NCI-H345 treated with DMSO at 0.1 percent for 48 hours (cell line): ENCODE results near the gene KRT1.
"Not testable (repeated sequence)": the region's sequence is repeated elsewhere in the genome, so short reads cannot be mapped to it uniquely, and the experiment has no call there.

ENCODE experiments used
- DNase-seq: peaks from one replicate; lab custom pipeline; 2025; ENCODE audit not compliant: unreplicated experiment; lab: John Stamatoyannopoulos, UW

The KRT1 gene

GRCh38 chr12:52680363-52680762 is at the start of gene KRT1:
Gene KRT1, minus strand, starts transcription at chr12:52680407. Its CDS starts 59 bp downstream, at chr12:52680348.
- DNase-seq, result no peak

- DNase-seq, result no peak
Measured at GRCh38 chr12:52729147-52729546, 48.9 kb upstream of the KRT1 start.

DNA sequence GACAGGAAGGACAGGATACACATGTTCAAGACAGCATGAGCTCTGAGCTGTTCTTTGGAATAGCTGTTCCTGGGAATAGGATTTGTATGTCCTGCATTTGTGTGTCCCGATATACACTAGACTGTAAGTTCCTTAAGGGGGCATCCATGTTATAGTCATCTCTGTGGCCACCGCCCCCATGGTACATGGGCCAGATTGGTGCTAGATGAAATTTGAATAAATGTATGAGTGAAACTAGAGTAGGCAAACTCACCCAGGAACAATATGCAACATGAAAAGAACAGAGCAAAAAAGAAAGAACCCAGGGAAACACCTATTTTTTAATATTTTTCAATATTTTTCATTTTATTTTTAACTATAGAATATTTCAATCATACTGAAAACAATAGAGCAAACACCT is 48.2 kb upstream of the KRT1 start:
- DNase-seq, result no peak

GRCh38 chr12:52727037-52727436 is 46.8 kb upstream of the KRT1 start:
- no peak for DNase-seq

GRCh38 chr12:52726451-52726850 is 46.2 kb upstream of the KRT1 start:
- DNase-seq, result no peak

DNA sequence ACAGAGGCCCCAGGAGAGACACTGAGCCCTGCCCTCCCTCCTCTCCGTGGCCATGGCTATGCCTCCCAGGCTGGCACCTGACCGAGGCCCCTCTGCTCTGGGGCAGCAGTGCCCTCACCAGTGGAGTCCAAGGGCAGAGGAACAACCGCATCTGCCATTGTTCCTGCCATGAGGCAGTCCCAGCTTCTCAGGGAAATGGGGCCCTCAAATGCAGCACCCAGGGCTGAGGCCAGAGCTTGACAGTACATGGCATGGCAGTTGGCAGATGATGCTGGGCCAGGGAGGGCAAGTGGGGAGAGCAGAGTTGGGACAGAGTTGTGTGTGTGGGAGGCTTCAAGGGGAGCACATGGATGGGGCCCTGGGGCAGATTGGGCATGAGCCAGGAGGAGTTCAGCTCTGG is 44.2 kb upstream of the KRT1 start:
- DNase-seq, result no peak

DNA sequence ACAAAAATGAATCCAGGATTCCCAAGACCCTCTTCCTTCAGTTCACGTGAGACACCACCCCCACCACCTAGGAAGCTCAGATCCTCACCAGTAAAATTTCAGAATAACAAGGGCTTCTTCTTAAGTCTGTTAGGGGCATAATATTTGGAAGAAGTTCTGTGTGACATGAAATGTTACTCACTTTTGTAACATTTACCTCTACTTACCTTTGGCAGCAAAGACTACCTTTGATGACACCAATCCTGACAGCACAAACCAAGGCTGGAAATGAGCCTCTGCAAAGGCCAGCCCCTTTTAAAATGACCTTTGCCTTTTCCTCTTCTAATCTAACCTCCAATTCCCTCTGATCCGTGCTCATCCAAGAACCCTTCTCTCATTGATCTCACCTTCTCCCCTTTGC is 42.5 kb upstream of the KRT1 start:
- no peak for DNase-seq

DNA sequence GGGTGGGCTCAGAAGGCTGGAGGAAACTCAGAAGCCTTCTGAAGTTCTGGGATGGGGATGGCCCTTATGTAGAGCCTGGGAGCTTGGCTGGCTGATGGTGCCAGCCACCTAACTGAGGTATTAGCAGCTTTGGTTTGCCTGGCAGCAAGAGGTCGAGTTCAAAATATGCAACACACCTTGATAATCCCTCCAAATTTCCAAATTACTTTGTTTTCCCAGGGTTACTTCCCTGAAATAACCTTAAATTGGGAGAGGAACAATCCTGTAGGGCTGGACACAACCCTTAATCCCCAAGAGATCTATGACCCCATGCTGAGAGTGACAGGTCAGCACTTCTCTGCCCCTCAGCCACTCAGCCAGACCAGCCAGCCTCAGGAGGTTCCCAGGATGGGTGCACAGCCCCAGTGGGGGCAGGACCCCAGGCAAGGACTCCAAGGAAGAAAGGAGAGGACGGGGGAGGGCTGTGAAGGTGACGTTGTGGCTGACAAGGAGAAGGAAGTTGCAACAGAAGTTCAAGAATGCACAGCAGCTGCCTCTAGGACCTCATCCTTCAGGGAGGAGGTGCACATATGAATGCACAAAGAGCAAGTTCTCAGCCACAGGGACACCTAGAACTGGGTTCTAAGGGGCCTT is 41.7 kb upstream of the KRT1 start:
- DNase-seq, result no peak

DNA sequence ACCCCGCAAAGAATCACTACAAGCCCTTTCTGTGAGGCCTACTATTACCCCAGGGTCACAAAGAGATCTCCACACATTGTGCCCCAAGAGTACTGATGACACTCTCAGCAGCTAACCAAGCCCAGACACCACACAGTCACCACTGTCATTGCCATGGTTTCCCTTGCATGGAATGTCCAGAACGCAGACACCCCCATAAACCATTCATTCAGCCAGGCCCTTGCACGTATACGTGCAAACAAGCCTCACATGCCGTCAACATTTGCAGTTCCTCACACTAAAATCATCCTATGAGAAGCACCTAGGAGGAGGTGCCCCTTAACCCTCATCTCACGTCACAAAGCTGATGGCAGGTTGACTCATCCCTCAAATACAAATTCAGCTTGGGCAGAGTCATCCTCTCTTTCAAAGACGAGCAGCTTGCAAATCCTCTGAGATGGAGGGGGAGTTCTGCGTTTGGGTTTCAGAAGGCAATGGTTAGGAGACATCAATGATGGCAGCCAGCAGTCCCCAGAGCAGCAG is 40.2 kb upstream of the KRT1 start:
- DNase-seq, result no peak

GRCh38 chr12:52716061-52716460 is 35.9 kb upstream of the KRT1 start:
- DNase-seq, result no peak

GRCh38 chr12:52715416-52715815 is 35.2 kb upstream of the KRT1 start:
- no peak for DNase-seq

- no peak for DNase-seq
Measured at GRCh38 chr12:52714887-52715281, 34.7 kb upstream of the KRT1 start.

GRCh38 chr12:52713960-52714886 is 34.0 kb upstream of the KRT1 start:
- no peak for DNase-seq

GRCh38 chr12:52712122-52712521 is 31.9 kb upstream of the KRT1 start:
- not testable (repeated sequence) for DNase-seq

DNA sequence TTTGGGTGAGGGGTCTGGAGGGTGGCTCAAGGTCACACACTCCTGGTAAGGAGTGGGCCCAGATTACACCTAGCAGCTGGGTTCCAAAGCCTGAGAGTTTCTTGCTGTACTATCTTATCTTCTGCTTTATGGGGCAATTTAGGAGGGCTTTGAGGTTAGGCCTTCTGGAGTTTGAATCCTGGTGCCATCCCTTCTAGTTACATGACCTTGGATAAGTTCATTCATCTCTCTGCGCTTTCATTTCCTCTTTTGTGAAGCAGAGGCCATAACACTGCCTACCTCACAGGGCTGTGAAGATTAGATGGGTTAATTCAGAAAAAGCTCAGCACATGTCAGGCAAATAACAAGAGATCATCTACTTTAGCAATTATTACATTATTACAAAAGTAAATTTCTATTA is 30.5 kb upstream of the KRT1 start:
- DNase-seq, result no peak

GRCh38 chr12:52708010-52708409 is 27.8 kb upstream of the KRT1 start:
- DNase-seq, result no peak

GRCh38 chr12:52704464-52704863 is 24.3 kb upstream of the KRT1 start:
- DNase-seq, result no peak

- no peak for DNase-seq
Measured at GRCh38 chr12:52703878-52704277, 23.7 kb upstream of the KRT1 start.

- no peak for DNase-seq
Measured at GRCh38 chr12:52703424-52703823, 23.2 kb upstream of the KRT1 start, which contains the start of gene KRT77. Gene KRT77, minus strand, starts transcription at chr12:52703524. Its CDS starts 90 bp downstream, at chr12:52703434.

GRCh38 chr12:52702338-52702737 is 22.1 kb upstream of the KRT1 start:
- DNase-seq, result no peak

- DNase-seq, result no peak
Measured at GRCh38 chr12:52701281-52701680, 21.1 kb upstream of the KRT1 start.

DNA sequence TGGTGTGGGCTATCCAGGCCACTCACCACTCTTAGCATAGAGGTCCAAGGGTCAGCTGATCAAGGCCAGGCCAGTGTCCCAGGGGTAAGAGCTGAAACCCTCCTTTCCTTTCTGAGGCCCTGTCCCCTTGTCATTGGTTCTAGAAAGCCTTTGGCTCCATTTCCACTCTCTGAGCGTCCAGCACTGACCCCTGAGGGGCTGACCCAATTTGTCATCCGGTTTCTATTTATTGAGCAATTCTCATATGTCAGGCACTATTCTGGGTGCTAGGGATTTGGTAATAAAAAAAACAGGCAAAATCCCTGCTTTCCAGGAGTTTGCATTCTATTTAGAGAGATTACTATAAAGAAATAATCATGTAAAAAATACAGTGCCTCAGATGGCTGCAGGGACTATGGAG is 19.8 kb upstream of the KRT1 start:
- DNase-seq, result no peak
